Stimulated activated CD4-positive, alpha-beta T cell treated with anti-CD3 and anti-CD28 coated beads, TNF-alpha, amount 100 ng/mL, for 24 hours (primary cell): ENCODE results near the gene LPCAT2.

ENCODE experiments used
- DNase-seq, 3 experiments: peaks; one replicate each; pipeline ENCODE4 v3.0.0-alpha.2; 2020; ENCODE audit warnings: low read depth in 3 of 3

LPCAT2 gene

GRCh38 chr16:55508941-55509931 is at the start of gene LPCAT2:
TSS of gene LPCAT2 (plus strand) at chr16:55509072. CDS start at chr16:55509182, 110 bp downstream.
- peak in 2 of 3 experiments; percentile 11 to 51 for DNase-seq

- no peak for DNase-seq
Observed at GRCh38 chr16:55462241-55462640, 46.6 kb upstream of the LPCAT2 start.

GRCh38 chr16:55464375-55464774 is 44.5 kb upstream of the LPCAT2 start:
- no peak for DNase-seq

GRCh38 chr16:55465077-55465896 is 43.6 kb upstream of the LPCAT2 start:
- peak; percentile 67 to 82 (median 74) for DNase-seq

GRCh38 chr16:55466209-55466608 is 42.7 kb upstream of the LPCAT2 start:
- DNase-seq = no peak

DNA sequence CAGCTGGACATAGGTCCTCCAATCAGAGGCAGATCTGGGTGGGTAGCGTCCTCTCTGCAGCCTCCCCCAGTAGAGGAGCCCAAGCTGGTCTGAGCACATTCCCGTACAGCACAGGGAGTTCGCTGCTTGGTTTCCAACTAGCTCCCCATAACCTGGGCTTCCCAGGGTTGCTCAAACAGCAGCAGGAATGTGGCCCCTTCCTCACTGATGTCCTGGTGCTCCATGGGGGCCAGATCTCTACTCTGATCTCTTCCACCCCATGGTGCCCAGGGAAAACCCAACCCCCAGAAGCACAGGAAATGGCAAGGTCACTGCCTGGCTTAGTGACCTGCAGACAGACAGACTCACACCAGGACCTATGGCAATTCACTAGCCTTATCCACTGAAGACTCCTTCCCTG is 41.0 kb upstream of the LPCAT2 start:
- no peak for DNase-seq

DNA sequence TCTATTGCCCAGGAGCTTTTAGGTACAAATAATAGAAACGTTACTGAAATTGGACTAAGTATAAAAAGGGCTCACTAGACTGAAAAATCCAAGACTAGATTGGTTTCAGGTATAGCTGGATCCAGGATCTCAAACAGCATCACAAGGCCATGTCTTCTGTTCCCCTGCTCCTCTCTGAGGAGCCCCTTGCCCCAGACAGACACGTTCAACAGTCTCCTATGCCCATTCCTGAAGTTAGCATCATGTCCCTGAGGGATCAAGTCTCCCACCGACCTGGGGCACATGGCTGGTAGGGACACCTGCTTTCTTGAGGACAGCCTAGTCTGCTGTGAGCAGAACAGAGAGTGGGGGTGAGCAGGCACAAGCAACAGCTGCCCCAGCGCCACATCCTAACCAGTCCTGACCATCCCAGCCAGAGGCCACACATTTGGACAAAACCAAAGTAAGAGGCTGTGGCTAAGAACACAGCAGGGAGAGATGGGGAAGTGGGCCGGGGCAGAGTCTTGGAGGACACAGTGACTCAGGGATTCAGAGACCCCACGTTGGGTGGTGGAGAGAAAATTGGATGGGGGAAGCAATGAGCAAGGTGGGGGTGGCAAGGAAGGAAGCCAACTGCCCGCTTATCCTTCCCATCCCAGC is 40.4 kb upstream of the LPCAT2 start:
- no peak for DNase-seq

DNA sequence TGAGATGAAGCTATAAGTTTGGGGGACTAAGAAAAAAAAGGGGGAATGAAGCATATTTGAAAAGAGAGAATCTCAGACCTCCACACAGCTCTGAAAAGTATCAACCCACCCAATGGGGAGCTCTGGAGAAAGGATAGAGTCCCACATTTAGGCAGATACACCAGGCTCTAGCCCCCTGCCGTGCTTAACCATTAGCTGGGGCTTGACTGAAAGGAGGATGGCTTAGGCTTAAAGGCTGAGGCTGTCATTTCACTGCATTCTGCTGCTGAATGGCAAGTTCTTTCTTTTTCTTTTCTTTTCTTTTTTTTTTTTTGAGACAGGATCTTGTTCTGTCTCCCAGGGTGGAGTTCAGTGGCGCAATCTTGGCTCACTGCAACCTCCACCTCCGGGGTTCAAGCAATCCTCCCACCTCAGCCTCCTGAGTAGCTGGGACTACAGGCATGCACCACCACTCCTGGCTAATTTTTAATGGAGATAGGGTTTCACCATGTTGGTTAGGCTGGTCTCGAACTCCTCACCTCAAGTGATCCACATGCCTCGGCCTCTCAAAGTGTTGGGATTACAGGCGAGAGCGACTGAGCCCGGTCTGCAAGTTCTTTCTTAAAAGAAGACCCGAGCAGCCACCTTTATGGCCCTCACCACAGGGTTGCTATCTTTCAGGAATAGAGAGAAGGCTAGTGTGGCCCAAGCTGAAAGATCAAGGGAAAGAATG is 38.9 kb upstream of the LPCAT2 start:
- DNase-seq = no peak

DNA sequence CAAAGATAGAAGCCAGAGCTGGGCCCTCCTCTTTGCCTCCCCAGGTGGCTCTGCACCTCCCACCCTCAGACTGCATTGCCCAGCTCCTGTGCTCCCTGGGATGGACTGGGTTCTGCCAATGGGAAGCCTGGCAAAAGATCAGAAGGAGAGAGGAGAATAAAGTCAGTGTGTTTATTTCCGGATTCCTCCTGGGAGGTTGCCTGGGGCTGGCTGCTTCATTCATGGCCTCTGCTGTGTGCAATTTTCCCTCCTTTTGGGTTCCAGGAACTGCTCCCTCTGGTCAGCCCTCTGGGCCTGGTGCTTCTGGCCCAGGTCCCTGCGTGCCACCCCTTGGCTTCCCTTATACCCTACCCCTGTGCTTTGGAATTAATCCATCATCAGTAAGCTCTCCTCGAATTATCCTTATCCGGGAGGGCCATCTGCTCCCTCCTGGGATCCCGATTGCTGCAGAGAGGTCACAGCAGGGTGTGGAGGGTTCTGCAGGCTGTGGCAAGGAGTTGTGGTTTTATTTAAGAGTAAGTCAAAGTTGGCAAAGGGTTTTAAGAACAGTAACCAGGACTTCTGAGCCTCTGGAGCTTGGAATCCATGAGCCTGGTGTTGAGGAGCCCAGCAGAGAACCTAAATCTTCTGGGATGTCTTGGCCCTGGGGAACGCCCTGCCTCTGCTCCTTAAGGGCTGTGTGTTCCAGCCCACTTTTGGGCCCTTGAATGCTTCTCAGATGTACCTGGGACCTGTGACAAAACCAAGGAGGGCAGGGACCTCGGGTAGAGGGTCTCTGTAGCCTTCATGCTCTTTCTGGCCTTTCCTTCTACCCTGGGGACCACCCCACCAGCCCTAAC is 38.1 kb upstream of the LPCAT2 start:
- DNase-seq = no peak

DNA sequence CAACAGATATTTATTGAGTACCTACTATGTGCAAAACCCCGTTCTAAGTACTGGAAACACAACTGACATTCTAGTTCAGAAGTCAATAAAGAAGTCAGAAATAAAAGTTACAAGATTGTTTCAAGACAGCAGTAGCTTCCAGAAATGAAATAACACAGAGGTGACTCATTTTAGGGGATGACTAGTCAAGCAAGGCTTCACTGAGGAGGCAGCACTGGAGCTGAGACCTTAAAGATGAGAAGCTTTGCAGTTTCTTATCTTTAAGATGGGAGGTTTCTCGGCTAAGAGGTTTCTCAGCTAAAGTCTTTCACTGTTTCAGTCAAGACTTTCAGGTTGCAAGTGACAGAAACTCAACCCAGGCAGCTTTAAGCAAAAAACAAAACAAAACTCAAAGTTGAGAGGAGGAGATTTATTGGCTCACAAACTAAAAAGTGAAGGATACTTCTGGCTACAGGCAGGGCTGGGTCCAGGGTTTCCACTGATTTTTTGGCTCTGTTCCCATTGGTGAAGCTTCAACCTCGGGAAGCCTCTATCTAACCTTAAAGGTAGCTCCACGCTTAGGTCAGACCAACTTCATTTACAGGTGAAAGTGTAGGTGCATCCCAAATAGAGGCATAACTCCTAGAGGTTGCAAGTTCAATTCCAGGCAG is 37.3 kb upstream of the LPCAT2 start:
- no peak for DNase-seq

- DNase-seq = no peak
Observed at GRCh38 chr16:55473587-55473986, 35.3 kb upstream of the LPCAT2 start.

DNA sequence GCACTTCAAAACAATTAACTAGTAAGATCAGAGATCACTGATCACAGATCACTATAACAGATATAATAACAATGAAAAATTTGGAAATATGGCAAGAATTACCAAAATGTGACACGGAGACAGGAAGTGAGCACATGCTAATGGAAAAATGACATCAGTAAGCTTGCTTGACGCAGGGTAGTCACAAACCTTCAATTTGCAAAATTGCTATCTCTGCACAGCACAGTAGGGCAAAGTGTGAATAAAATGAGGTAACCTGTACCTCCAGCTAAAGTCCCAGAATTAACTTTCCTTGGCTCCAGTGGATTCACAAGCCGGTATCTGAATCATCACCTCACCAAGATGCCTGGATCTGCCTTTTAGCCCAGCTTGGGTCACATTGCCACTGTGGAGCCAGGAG is 34.1 kb upstream of the LPCAT2 start:
- DNase-seq = no peak

DNA sequence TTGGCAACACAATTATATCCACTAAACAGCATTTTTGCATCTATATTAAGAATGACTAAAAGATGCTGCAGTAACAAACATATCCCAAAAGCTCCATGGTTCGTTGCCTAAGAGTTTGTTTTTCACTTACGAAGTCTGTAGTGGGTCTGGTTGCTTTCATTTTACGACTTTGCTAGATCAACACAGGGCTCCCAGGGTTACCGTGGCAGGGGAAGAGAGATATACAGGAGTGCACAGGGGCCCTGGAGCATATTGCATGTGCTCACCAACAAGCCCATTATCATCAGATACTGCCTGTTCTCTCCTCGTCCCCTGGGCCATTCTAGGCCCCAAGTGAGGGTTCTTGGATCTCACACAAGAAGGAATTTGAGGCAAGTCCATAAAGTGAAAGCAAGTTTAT is 33.0 kb upstream of the LPCAT2 start:
- no peak for DNase-seq

DNA sequence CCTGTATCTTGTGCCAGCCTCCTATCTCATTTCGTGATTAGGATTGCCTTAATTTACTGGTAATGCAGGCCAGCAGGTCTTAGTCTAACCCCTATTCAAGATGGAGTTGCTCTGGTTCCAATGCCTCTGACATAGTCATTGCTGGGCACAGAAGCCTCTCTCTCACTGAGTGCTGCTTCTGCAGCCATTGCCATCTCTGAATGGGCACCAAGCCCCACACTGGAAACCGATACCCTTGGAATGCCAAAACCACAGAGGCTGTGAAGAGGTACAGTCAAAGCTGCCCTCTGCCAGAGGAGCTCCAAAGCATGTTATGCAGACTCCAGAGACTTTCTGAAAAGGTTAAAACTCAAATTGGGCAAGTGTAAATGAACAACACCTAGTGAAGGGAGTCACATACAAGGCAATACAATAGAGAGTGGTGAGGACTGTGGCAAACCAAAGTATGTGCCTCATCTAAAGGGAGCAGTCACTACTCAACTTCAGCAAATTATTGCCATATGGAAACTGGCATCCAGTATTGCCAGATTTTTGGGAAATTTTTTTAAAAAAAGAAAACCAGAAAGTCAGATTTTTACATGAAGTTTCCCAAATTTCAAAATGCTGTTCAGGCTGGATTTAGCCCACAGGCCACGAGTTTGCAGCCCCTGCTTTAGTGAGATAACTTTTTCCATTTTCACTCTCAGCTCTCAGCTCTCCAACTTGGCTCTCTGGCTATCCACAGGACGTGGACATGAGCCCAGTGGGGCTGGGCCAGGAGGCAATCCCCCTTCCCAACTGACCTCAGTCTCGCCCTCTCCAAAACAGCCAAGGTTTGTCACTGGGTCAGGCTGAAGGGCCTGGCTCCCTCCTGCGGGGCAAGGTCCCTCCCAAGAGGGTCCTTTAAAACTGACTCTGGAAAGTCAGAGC is 32.0 kb upstream of the LPCAT2 start:
- no peak for DNase-seq

DNA sequence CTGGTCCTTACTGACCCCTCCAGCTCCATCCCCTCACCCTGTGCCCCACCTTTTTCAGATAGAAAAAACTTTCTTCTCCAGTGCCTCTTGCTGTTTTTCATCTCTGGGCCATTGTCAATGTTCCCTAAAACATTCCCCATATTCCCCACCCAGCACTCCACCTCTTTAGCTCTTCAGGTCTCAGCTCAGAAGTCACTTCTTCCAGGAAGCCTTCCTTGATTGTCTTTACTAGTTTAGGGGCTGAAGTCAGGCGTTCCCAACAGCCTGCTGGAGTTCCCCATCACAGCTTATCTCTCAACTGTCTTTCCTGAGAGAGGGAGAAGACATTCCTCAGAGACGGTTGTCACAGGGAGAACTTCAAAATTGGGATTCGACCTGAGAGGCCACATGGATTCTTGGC is 31.1 kb upstream of the LPCAT2 start:
- DNase-seq = no peak

GRCh38 chr16:55478827-55479429 is 29.9 kb upstream of the LPCAT2 start, which contains the start of gene MMP2:
TSS of gene MMP2 (plus strand) at chr16:55479198. CDS start at chr16:55479480, 282 bp downstream.
- DNase-seq = no peak

GRCh38 chr16:55479430-55480140 is 29.3 kb upstream of the LPCAT2 start:
- DNase-seq = no peak

GRCh38 chr16:55480228-55480655 is 28.6 kb upstream of the LPCAT2 start:
- DNase-seq = no peak
